Thyroid gland (tissue), 4 donors: ENCODE measurements around the gene LRRC28. TPM values are rescaled to one million over a fixed set of nuclear protein-coding genes. Genes with fewer than 3 reads are reported as not detected.

ENCODE experiments used
- DNase-seq, 2 donors: peaks; one replicate each; pipeline ENCODE4 v3.0.0-alpha.2; 2019
- H3K27ac ChIP-seq, 3 donors: fragments of 200-600 bp; sonication (generic); 1 replicate in 2 of 3; 2 replicates in 1 of 3; pipeline ENCODE4 v1.5.1; 2016 to 2019; ENCODE audit warnings: mild to moderate bottlenecking in 1 of 3, moderate library complexity in 1 of 3
- H3K27me3 ChIP-seq: fragments of 200-600 bp; sonication (generic); one replicate; pipeline ENCODE4 v1.5.1; 2019
- H3K36me3 ChIP-seq, 2 donors: fragments of 200-600 bp; sonication (generic); one replicate each; pipeline ENCODE4 v1.5.1; 2016 to 2019
- H3K4me1 ChIP-seq, 2 donors: fragments of 200-600 bp; sonication (generic); one replicate each; pipeline ENCODE4 v1.5.1; 2017 to 2019
- H3K4me3 ChIP-seq, 3 donors: fragments of 200-600 bp; sonication (generic); replicated peaks in 1 of 3; 1 replicate in 2 of 3; 2 replicates in 1 of 3; pipeline ENCODE4 v1.5.1; 2016; ENCODE audit warnings: mild to moderate bottlenecking in 1 of 3
- H3K9me3 ChIP-seq: fragments of 200-600 bp; sonication (generic); one replicate; pipeline ENCODE4 v1.5.1; 2017
- POLR2A ChIP-seq, 2 donors: fragments of 450-650 bp; IDR thresholded peaks; one replicate each; pipeline ENCODE4 v1.6.1; 2017; ENCODE audit warnings: antibody characterized with exemption in 2 of 2, mild to moderate bottlenecking in 2 of 2, moderate library complexity in 1 of 2
- WGBS, 2 donors: methylation state at CpG; one replicate each; pipeline ENCODE4 v1.1.5; 2017; 5-methylcytosine and 5-hydroxymethylcytosine counted together
- intact Hi-C: fragments of 100-400 bp; cut with DNase I; formaldehyde crosslinking; loops from one replicate; pipeline ENCODE4 v1.15.1; 2023
- total RNA-seq, 4 donors: library from RNA; depleted of rRNA; stranded (reverse); fragments of >200 nt; gene quantifications; one replicate each; pipeline ENCODE4 v1.2.3, GENCODE V29; 2016
- TF ChIP-seq, protein P1 (sequence below), 6 experiments: fragments of 200-600 bp in 3 of 6; fragments of 450-650 bp in 3 of 6; sonication (generic) in 3 of 6; IDR thresholded peaks; one replicate each; pipeline ENCODE4 v1.5.1; 2016 to 2019; ENCODE audit warnings: antibody characterized with exemption in 6 of 6, mild to moderate bottlenecking in 2 of 6, inconsistent platforms in 1 of 6, moderate library complexity in 1 of 6

Gene LRRC28
- 10 to 100 TPM; 36.1 to 51.6 (median 44.8) TPM for total RNA-seq

DNA sequence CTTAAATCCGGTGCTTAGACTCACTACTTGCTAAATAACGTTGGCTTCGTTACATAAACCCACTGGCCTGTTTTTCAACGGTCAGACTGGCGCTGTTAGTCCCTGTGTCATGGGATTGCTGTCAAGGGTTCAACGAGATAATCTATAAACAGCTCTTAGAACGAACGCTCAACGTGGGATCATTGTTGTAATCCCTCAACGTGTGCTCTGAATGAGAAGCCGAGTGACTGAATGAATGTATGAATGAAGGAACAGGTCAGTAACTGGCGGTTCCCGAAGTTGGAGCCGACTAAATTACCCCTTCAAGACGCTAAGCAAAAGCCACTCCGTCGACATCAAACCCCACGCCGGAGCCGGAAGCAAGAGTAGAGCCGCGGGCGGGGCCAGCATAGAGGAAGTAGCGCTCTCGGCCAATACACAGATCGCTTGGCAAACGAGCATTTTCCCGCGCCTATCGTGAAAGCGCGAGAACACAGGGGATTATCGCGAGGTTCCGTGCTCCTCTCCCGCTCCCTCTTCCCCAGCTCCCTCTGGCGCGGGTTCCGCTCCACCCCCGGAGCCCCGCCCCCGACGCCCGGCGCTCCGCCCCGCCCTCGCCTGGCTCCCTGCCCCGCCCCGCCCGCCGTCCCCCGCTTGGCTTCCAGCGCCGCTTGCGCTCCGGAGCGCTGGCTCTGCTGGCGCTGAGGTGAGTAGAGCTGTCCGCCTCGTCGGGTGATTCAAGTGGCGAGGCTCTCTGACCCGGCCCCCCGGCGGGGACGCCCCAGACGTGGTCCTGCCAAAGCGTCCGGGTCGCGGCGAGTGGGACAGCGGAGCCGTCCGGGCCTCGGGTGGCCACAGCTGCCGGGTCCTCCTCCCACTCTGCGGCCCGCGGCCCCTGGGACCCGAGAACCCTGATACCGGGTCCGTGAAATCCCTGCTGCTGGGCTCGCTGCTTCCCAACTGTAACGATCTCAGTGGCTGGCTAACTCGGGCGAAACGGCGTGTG, at the start of gene LRRC28:
LRRC28 (plus strand) TSS at position 625 of the 985 bp plus-strand sequence. CDS start 4,477 bp downstream, outside the sequence.
- TF ChIP-seq, protein P1, sequence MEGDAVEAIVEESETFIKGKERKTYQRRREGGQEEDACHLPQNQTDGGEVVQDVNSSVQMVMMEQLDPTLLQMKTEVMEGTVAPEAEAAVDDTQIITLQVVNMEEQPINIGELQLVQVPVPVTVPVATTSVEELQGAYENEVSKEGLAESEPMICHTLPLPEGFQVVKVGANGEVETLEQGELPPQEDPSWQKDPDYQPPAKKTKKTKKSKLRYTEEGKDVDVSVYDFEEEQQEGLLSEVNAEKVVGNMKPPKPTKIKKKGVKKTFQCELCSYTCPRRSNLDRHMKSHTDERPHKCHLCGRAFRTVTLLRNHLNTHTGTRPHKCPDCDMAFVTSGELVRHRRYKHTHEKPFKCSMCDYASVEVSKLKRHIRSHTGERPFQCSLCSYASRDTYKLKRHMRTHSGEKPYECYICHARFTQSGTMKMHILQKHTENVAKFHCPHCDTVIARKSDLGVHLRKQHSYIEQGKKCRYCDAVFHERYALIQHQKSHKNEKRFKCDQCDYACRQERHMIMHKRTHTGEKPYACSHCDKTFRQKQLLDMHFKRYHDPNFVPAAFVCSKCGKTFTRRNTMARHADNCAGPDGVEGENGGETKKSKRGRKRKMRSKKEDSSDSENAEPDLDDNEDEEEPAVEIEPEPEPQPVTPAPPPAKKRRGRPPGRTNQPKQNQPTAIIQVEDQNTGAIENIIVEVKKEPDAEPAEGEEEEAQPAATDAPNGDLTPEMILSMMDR (IDR thresholded peaks at IDR 0.05) = peak in 1 of 6 experiments; percentile 4
- TF ChIP-seq POLR2A (IDR thresholded peaks at IDR 0.05) = peak; percentile 70 to 88
- H3K9me3 ChIP-seq = no peaks in the 10 kb centered on the region
- 2% methylated on average over 34 to 53 of the region's 90 CpGs for WGBS, 2 donors
- H3K27ac ChIP-seq = peak within 1 kb of the TSS; percentile 89 to 96 (median 93)
- intact Hi-C loops = no loop called here
- no peaks in the 10 kb centered on the region for H3K27me3 ChIP-seq
- H3K4me3 ChIP-seq = peak within 1 kb of the TSS; percentile 70 to 79 (median 73)
- DNase-seq = peak; percentile 99
- H3K36me3 ChIP-seq = peaks cover 0 to 3% of the 10 kb centered on the region in 2 donors
- peaks cover 12 to 26% of the 10 kb centered on the region in 2 donors for H3K4me1 ChIP-seq

DNA sequence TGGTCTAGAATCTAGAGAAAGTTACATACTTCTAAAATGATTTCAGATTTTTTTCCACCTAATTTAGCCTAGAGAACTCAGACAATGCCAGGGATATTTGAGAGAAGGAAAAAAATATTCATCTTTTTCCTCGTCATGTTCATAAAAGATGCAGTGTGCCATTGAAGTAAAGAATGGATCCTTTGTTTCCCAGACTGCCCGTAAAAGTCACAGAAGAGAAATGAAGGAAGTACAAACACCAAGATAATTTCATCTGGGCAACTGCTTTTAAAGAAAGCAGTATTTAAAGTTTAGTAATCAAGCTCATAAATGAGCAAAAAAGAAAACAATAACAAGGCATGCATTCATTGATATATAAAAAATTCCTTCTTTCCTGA, 49.1 kb upstream of the LRRC28 start:
- H3K4me1 ChIP-seq = no peaks in the 10 kb centered on the region
- no peak overlapping the region for H3K4me3 ChIP-seq
- no peaks in the 10 kb centered on the region for H3K27me3 ChIP-seq
- WGBS, 2 donors = 65 to 89% methylated on average over 2 of the region's 2 CpGs
- H3K36me3 ChIP-seq = peaks cover 0 to 13% of the 10 kb centered on the region in 2 donors
- no peaks in the 10 kb centered on the region for H3K9me3 ChIP-seq
- no peak overlapping the region for H3K27ac ChIP-seq
- intact Hi-C loops = loop anchor here (10.0 kb wide), 1 partner anchor 47 kb away; no protein-coding TSS in a partner anchor
- DNase-seq = no peak
- TF ChIP-seq, protein P1 (IDR thresholded peaks at IDR 0.05) = no peak
- TF ChIP-seq POLR2A (IDR thresholded peaks at IDR 0.05) = no peak

DNA sequence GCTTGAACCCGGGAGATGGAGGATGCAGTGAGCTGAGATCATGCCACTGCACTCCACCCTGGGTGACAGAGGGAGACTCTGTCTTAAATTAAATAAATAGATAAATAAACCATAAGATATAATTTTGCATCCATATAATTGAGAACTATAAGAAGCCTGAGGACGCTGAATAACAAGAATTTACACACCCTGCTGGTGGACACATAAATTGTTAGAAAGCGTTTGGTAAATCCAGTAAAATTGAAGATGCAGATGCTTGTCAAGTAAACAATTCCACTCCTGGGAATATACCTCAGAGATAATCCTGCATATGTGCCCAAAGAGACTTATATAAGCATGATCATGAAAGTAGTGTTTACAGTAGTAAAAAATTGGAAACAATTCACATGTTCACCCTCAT, 43.6 kb upstream of the LRRC28 start:
- intact Hi-C loops = loop anchor here (10.0 kb wide), 1 partner anchor 53 kb away; no protein-coding TSS in a partner anchor
- H3K9me3 ChIP-seq = no peaks in the 10 kb centered on the region
- H3K27me3 ChIP-seq = no peaks in the 10 kb centered on the region
- H3K27ac ChIP-seq = no peak overlapping the region
- H3K4me1 ChIP-seq = no peaks in the 10 kb centered on the region
- H3K4me3 ChIP-seq = no peak overlapping the region
- no peaks in the 10 kb centered on the region for H3K36me3 ChIP-seq
- TF ChIP-seq, protein P1 (IDR thresholded peaks at IDR 0.05) = no peak
- TF ChIP-seq POLR2A (IDR thresholded peaks at IDR 0.05) = no peak
- 92 to 93% methylated on average over 3 of the region's 3 CpGs for WGBS, 2 donors
- DNase-seq = no peak

DNA sequence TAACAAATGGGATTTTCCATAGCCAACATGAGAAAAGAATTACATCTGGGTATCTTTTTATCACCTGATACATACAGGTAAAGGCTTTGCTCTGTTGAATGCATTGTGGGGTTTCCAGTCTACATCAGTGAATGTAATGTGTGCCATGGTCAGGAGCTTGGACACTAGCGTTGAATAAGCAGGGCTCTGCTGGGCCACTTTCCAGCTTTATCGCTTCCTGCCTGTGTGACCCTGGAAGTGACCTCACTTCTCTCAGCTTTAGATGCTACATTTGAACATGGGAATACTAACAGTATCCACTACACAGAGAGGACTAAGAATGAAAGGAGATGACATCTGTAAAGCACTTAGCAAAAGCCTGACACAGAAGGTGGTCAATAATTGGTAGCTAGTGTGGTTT, 42.0 kb upstream of the LRRC28 start:
- 94 to 96% methylated on average over 2 of the region's 2 CpGs for WGBS, 2 donors
- TF ChIP-seq, protein P1 (IDR thresholded peaks at IDR 0.05) = no peak
- TF ChIP-seq POLR2A (IDR thresholded peaks at IDR 0.05) = no peak
- H3K27ac ChIP-seq = no peak overlapping the region
- H3K4me3 ChIP-seq = no peak overlapping the region
- H3K9me3 ChIP-seq = no peaks in the 10 kb centered on the region
- no peak for DNase-seq
- H3K4me1 ChIP-seq = no peaks in the 10 kb centered on the region
- H3K27me3 ChIP-seq = no peaks in the 10 kb centered on the region
- intact Hi-C loops = loop anchor here (10.0 kb wide), 1 partner anchor 55 kb away; no protein-coding TSS in a partner anchor
- no peaks in the 10 kb centered on the region for H3K36me3 ChIP-seq

DNA sequence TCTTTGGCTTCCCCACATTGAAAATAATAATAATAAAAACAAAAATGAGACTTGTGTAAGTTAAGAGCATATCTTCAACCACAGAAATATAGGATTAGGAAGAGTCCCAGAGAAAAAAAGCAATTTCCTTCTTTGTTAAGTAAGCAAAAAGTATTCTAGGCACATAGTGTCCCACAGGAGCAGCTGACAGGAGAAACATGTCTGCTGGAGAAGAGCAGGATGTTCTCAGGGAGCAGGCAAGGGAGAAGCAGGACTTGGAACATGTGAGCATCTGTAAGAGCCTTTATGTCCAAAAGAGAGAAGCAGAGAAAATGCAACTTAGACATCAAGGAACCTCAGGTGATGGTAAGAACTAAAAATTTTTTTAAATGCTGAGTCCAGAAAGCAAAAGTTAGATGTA, 40.9 kb upstream of the LRRC28 start:
- H3K4me1 ChIP-seq = no peaks in the 10 kb centered on the region

More for the DNA sequence above, 40.9 kb upstream of the LRRC28 start:
- no peak for TF ChIP-seq POLR2A (IDR thresholded peaks at IDR 0.05)
- TF ChIP-seq, protein P1 (IDR thresholded peaks at IDR 0.05) = no peak
- H3K36me3 ChIP-seq = no peaks in the 10 kb centered on the region
- H3K27me3 ChIP-seq = no peaks in the 10 kb centered on the region
- H3K27ac ChIP-seq = no peak overlapping the region
- intact Hi-C loops = no loop called here
- no peaks in the 10 kb centered on the region for H3K9me3 ChIP-seq
- no peak overlapping the region for H3K4me3 ChIP-seq
- no peak for DNase-seq
